Stimulated activated CD8-positive, alpha-beta memory T cell treated with anti-CD3 and anti-CD28 coated beads, Interleukin-15, amount 100 ng/mL, for 1 hour (primary cell): Measurements from ENCODE around the gene KRT9.
"Not testable (repeated sequence)": the region's sequence is repeated elsewhere in the genome, so short reads cannot be mapped to it uniquely, and the experiment has no call there.

ENCODE experiments used
- DNase-seq: peaks from one replicate; pipeline ENCODE4 v3.0.0-alpha.2; 2020; ENCODE audit warnings: low read depth

KRT9 gene

DNA sequence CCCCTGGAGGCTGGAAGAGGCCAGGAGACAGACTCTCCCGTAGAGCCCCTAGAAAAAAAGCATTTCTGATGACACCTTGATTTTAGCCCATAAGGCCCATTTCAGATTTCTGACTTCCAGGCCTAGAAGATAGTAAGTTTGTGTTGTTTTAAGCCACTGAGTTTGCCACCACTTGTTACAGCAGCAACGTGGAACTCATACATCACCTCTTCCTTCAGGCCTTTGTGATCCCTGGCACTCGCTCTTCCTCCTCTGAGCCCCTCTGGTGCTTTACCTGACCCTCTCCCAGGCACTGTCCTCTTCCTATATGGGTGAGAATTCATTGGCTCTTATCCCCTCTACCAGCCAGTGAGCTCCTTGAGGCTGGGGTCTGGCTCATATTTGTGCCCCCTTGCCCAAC is 25.0 kb downstream of the KRT9 start:
- DNase-seq: no peak

GRCh38 chr17:41545829-41546410 is 25.9 kb downstream of the KRT9 start:
- DNase-seq: no peak

DNA sequence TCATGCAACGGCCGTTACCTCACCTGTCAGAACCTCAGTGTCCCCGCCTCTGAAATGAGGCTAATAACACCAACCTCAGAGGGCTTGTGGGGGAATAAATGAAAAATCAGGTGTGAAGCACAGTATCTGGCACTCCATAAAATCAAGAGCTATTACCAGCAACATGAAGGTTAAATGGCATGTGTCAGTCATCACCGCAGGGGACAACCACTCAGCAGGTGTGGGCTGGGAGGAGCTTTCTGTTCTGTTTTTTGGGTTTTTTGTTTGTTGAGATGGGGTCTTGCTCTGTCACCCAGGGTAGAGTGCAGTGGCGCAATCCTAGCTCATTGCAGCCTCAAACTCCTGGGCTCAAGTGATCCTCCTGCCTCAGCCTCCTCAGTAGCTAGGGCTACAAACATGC is 26.9 kb downstream of the KRT9 start:
- DNase-seq: no peak

DNA sequence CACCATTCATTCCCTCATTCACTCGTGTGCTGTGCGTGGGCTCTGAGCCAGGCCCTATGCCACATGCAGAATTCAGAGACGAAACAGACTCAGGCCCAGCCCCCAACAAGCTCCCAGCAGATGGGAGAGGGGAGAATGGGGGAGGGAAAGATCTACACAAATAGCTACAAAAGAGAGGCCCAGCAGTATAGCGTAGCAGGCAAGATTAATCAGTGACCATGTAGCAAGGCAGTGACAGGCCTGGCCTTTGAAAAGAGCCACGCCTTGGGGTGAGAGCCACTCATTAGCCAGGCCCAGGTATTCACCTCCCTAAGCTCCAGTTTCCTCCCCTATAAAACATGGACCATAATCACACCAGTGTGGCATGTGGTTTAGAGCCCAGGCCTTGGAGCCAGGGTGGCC is 27.4 kb downstream of the KRT9 start:
- no peak for DNase-seq

GRCh38 chr17:41542786-41543185 is 29.1 kb downstream of the KRT9 start:
- not testable (repeated sequence) for DNase-seq

GRCh38 chr17:41542357-41542756 is 29.5 kb downstream of the KRT9 start:
- no peak for DNase-seq

GRCh38 chr17:41540921-41541625 is 30.8 kb downstream of the KRT9 start:
- no peak for DNase-seq

- no peak for DNase-seq
Observed at GRCh38 chr17:41539979-41540701, 31.7 kb downstream of the KRT9 start.

DNA sequence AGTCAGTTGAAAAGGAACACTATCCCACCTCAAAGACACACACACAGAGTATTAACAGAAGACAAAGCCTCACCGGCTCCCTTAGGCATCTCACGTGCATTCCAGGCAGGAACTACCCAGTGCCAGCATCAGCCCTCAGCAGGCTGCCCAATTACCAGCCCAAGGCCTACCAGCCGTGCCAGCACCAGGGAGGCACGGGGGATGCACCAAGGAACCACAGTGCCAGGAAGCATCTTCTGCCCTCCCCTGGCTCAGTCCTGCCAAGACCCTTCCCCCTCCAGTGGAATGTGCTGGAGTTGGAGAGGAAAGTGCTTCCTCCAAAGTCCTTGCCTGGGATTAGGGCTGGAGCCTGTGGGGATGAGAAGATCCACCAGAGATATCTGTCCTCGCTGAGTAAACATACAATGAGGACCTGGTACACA is 32.8 kb downstream of the KRT9 start:
- no peak for DNase-seq

GRCh38 chr17:41538565-41538991 is 33.3 kb downstream of the KRT9 start:
- DNase-seq: no peak

GRCh38 chr17:41537990-41538389 is 33.9 kb downstream of the KRT9 start:
- DNase-seq: no peak

- no peak for DNase-seq
Observed at GRCh38 chr17:41537614-41537954, 34.3 kb downstream of the KRT9 start.

DNA sequence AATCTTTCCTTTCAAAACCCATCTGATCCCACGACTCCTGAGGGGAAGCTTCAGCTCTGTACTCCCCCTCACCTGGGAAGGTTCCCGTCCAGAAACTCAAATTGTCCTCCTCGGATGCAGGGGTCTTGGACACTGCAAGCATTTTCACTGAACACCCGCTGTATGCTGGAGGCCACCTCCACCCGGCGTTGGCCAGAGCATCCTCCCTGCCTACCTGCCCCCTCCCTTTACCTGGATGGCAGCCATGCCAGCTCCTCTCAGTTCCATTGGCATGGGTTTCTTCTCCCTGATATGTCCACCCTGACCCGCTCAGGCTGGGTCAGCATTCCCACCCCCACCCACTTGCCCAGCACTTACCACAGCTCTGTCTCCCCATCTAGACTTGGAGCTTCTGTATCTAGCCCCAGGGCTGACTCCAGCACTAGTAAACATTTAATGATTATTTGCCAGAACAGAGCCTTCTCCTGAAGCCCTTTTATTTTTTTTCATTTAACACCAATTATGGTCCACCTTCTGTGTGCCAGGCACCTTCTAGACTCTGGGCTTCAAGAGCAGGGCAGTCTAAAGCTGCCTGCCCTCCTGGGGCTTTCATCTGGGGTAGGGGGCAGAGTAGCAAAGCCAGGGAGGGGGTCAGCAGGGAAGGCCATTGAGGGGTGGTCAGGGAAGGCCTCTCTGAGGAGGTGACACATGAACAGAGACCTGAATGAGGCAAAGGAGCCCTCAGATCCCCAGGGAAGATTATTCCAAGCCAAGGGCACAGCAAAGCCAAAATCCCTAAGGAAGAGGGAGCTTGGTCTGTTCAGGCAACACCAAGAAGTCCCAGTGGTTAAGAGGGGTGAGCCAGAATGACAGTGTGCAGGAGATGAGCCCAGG is 34.9 kb downstream of the KRT9 start:
- no peak for DNase-seq

DNA sequence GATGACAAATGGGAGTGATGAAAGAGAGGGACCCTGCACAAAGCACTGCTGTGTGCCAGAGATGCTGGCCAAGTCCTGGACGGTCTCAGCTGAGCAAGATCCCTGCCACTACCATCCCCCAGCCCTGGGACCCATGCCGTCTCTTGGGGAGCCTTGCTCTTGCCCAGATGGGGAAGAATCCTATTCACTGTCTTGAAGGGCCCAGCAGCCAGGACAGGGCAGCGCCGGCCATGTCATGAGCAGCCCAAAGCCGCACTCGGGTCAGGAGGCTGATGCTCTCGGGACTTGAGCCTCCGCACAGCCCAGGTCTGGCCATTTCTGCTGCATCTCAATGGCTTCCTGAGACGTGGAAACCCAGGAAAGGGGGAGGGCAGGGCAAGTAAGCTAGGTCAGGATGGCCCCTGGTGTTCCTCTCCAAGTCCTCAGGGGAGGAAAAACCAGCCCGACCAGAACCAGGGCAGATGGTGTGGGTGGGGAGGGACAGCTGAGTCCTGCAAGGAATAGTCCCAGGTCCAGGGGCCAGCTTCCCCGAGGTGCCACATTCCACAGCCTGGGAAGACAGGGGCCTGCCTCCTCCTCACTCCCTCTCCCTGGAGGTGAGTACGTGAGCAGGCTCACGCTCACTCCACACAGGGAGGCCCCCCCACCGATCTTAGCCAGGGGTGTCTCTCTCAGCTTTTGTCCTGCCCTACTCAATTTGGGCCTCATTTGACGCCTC is 35.9 kb downstream of the KRT9 start:
- DNase-seq: no peak

DNA sequence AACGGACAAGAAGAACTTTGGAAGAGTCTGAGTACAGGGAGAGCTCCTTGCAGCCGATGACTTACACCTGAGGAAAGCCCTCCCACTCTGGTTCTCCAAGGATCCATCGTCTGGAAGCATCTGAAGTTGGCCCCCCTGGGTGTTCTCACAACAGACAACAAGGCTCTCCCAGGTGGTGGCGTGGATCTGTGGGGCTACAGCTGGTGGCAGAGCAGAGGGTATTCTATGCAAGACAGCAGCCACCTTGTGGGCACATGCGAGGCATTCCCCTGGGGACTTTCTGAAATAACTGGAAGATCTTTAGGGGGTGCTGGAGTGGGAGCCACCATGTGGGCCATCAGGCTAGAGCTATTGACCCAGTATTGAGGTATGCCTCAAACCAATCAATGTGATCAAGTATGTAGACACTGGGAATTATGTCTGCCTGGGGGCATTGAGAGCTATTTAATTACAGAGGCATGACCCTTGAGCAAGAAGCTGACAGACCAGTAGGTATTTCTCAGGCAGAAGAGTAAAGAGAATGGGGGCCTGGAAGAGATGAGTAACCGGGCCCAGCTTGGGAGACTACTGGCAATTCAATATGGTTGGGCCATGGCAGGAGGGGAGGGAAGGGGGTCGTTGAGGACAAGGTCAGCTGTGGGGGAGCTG is 36.8 kb downstream of the KRT9 start:
- no peak for DNase-seq

- no peak for DNase-seq
Observed at GRCh38 chr17:41533613-41534012, 38.2 kb downstream of the KRT9 start.

DNA sequence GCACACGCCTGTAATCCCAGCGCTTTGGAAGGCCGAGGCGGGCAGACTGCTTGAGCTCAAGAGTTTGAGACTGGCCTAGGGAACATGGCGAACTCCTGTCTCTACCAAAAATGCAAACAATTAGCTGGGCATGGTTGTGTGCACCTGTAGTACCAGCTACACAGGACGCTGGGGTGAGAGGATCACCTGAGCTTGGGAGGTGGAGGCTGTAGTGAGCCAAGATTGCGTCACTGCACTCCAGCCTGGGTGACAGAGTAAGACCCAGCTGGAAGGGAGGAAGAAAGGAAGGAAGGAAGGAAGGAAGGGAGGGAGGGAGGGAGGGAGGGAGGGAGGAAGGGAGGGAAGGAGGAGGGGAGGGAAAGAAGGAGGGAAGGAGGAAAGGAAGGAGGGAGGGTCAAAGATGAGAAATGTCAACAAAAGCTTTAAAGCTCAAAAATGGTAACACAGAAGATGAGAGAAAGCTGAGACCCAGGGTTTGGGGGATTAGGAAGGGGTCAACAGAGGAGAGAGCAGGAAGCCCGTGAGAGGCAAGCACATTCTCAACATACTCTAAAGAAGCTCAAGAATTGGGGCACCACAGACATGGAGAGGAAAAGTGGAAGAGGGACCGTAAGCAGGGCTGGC is 38.8 kb downstream of the KRT9 start:
- no peak for DNase-seq

DNA sequence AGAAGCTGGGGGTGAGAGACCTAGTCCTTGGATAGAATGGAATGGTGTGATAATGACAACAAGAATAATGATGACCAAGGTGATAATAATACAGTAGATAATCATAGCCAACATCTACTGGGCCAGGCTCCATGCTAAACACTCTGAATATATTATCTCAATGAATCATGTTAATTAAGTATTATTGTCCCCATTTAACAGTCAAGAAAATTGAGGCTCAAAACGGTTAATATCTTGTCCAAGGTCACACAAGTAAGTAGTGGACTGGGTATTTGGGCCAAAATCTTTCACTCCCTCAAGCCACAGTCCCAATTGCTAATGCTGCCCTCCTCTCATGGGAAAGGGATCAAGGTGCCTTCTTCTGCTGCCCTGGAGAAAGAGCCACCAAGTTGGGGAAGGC is 39.9 kb downstream of the KRT9 start:
- no peak for DNase-seq

DNA sequence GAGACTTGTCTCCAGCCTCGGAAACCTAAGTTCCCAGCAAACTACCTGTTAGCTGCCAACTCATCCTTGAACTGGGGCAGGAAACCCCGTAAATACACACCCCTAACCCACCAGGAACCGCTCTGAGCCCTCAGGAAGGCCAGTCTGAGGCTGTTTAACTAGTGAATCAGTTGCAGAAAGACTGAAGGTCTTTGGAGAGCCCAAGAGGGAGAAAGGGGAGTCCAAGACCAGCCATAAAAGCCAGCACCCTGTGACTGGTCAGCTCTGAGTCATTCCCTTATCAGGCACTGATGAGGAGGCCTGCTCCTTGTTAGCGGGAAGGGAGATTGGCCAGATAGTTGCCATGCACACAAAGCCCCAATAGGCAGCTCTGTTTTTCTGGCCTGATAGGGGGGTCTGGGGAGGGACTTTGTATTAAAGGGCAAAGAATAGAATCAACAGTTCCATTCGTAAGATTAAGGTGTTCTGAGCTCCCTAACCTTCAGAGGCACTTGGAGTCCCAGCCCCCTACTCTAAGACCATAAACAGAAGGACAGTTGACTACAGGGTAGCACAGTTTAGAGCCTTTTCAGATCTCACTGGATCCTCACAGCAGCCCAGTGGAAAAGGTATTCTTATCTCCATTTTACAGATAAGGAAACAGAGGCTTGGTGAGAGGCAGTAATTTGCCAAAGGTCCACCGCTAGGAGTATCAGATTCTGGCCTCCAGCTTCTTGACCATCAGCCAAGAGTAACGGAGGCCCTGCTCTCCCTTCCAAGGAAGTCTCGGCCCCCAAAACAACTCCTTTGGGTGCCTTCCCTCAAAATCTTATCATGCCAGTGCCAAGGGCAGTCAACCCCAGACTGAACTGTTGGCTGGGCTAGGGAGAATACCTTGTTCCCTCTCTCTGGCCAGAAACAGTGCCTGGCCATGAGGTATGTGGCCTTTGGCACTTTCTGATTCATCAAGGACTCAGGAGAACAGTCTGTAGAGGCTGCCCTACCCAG is 41.5 kb downstream of the KRT9 start:
- DNase-seq: no peak

DNA sequence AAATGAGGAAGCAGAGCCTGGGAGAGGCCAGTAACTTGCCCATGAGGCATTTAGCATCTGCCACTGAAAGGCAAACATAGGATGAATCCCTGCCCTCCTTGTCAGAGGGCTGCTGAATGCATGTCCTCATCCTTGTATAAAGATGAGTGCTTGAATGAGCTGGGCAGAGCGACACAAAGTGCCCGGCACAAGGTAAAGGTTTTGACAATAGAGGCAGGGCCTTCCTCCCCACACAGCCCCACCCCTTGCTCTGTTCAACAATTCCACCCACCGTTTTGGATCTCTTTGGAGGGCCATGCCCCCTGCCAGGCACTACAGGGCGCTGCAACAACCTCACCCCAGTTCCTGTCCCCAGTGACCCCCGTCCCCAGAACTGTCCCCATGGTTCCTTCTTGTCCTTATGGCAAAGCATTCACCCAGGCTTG is 42.4 kb downstream of the KRT9 start:
- DNase-seq: no peak
